Keratinocyte (primary cell): ENCODE results near the gene NCF2. TPM values are rescaled to one million over a fixed set of nuclear protein-coding genes. Genes with fewer than 3 reads are reported as not detected.

Experiments
- DNase-seq: peaks from one replicate; pipeline ENCODE4 v3.0.0-alpha.2; 2011; ENCODE audit warnings: low read depth, missing footprints, low spot score
- FAIRE-seq: peaks from 2 replicates; lab custom pipeline; 2011; peaks lifted over from hg19 to GRCh38; lab: Jason Lieb, UNC
- H2AFZ ChIP-seq: 2 replicates; pipeline ENCODE4 v1.6.0; 2012; ENCODE audit warnings: low read length, control low read depth, inconsistent platforms; ENCODE audit not compliant: control insufficient read depth
- H3K27ac ChIP-seq: 2 replicates; pipeline ENCODE4 v1.5.1; 2011; ENCODE audit warnings: low read length; ENCODE audit not compliant: control insufficient read depth, insufficient read depth
- H3K27me3 ChIP-seq: 3 replicates; pipeline ENCODE4 v1.6.0; 2011; ENCODE audit warnings: low read length; ENCODE audit not compliant: control insufficient read depth, insufficient read depth; ENCODE audit errors: extremely low read depth
- H3K36me3 ChIP-seq, 2 experiments: 2 replicates in 1 of 2; 3 replicates in 1 of 2; pipeline ENCODE4 v1.5.1; 2011; ENCODE audit warnings: low read length in 2 of 2, mild to moderate bottlenecking in 1 of 2; ENCODE audit not compliant: control insufficient read depth in 2 of 2, insufficient read depth in 2 of 2; ENCODE audit errors: extremely low read depth in 1 of 2
- H3K4me1 ChIP-seq: 3 replicates; pipeline ENCODE4 v1.5.1; 2011; ENCODE audit warnings: low read length; ENCODE audit not compliant: control insufficient read depth, insufficient read depth; ENCODE audit errors: extremely low read depth
- H3K4me2 ChIP-seq: 3 replicates; pipeline ENCODE4 v1.6.0; 2011; ENCODE audit warnings: low read depth, low read length; ENCODE audit not compliant: control insufficient read depth, insufficient read depth; ENCODE audit errors: extremely low read depth
- H3K4me3 ChIP-seq, 3 experiments: fragments of 200-600 bp in 1 of 3; sonication (generic) in 1 of 3; 2 replicates in 2 of 3; 3 replicates in 1 of 3; pipeline ENCODE4 v1.5.1; 2011 to 2016; ENCODE audit warnings: low read length in 3 of 3, mild to moderate bottlenecking in 3 of 3, control low read depth in 2 of 3, inconsistent platforms in 1 of 3, low read depth in 1 of 3, mixed read lengths in 1 of 3, mixed run types in 1 of 3, moderate library complexity in 1 of 3; ENCODE audit not compliant: control insufficient read depth in 2 of 3, insufficient read depth in 2 of 3; ENCODE audit errors: extremely low read depth in 1 of 3
- H3K79me2 ChIP-seq: 2 replicates; pipeline ENCODE4 v1.6.0; 2012; ENCODE audit warnings: low read length; ENCODE audit not compliant: control insufficient read depth, insufficient read depth
- H3K9ac ChIP-seq: 3 replicates; pipeline ENCODE4 v1.6.0; 2011; ENCODE audit warnings: low read length; ENCODE audit not compliant: control insufficient read depth, insufficient read depth; ENCODE audit errors: extremely low read depth
- H3K9me1 ChIP-seq: 3 replicates; pipeline ENCODE4 v1.6.0; 2011; ENCODE audit warnings: low read length; ENCODE audit not compliant: control insufficient read depth, insufficient read depth; ENCODE audit errors: extremely low read depth
- H3K9me3 ChIP-seq: 2 replicates; pipeline ENCODE4 v1.5.1; 2012; ENCODE audit warnings: low read depth, low read length; ENCODE audit not compliant: control insufficient read depth
- H4K20me1 ChIP-seq: 3 replicates; pipeline ENCODE4 v1.6.0; 2011; ENCODE audit warnings: low read length; ENCODE audit not compliant: control insufficient read depth, insufficient read depth; ENCODE audit errors: extremely low read depth
- EZH2 ChIP-seq: IDR thresholded peaks from one replicate; pipeline ENCODE4 v1.6.1; 2012; ENCODE audit warnings: inconsistent platforms, mild to moderate bottlenecking, low read length, moderate library complexity
- dilution Hi-C: fragments of 300-500 bp; cut with MboI; formaldehyde crosslinking; loops from one replicate; pipeline ENCODE4 v1.7.0; 2020; ENCODE audit warnings: low sequenced_read_pairs; ENCODE audit not compliant: extremely low pct_ligation_motif_present
- polyA plus RNA-seq, 5 experiments: library from polyadenylated mRNA; depleted of rRNA in 3 of 5; stranded (reverse) in 3 of 5; stranded (forward) in 1 of 5; unstranded in 1 of 5; fragments of >200 nt; gene quantifications; 1 replicate in 1 of 5; 2 replicates in 3 of 5; 3 replicates in 1 of 5; pipeline versions ENCODE4 v1.2.1 to v1.2.3, GENCODE V29; 2011 to 2012; ENCODE audit warnings: missing spikeins in 2 of 5, low read depth in 1 of 5, low replicate concordance in 1 of 5
- TF ChIP-seq, protein P1 (sequence below), 3 experiments: IDR thresholded peaks in 1 of 3; conservative IDR thresholded peaks in 1 of 3; optimal IDR thresholded peaks in 1 of 3; 2 replicates in 2 of 3; 3 replicates in 1 of 3; pipeline versions ENCODE3 to v1.5.1; 2011; ENCODE audit warnings: low read length in 3 of 3, mild to moderate bottlenecking in 3 of 3, moderate library complexity in 2 of 3, control low read depth in 1 of 3, inconsistent platforms in 1 of 3; ENCODE audit not compliant: insufficient read depth in 2 of 3; ENCODE audit errors: extremely low read depth in 1 of 3

The NCF2 gene
- polyA plus RNA-seq, 1 donor (not counting 4 experiments of a cell fraction or from before 2014, with no cell fraction given) = 9.2 TPM

DNA sequence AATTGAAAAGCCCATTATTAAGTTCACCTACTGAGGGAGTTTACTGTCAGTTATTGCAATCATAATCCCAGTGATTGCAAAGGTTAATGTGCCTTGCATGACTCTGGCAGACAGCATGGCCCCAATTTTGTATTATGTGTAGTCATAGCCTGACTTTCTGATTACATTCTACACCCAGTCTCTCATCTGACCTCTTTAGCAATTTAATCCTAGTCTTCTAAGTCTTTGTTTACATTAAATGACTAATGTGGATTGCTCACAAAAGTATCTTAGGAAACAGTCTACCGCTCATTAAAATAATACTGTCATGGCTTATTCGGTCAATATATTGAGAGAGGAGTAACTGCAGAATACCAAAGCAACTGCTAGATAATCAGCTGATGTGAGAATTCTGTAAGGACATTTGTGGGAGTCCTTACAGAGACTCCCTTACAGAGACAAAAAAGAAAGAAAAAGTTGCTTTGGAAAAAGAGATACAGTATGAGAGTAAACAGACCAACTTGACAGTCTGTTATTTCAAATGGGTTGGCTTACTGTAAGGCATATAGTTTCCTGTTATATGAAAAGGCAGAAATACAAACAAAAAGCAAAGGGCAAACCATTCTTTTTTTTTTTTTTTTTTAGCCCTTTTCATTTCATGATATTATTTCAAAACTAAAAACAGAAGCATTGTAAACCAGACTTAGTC, 75.1 kb downstream of the NCF2 start:
- Histone ChIP-seq H4K20me1 (no peaks in the 10 kb centered on the region), H3K27ac (peak overlapping the region; percentile 33)

GRCh38 chr1:183514235-183514634, 76.0 kb downstream of the NCF2 start:
- dilution Hi-C loops = no loop called here
- no peaks in the 10 kb centered on the region for H3K27me3 ChIP-seq
- H3K9ac ChIP-seq = no peak overlapping the region
- H3K9me1 ChIP-seq = no peaks in the 10 kb centered on the region
- no peak overlapping the region for H3K4me2 ChIP-seq
- H3K9me3 ChIP-seq = no peaks in the 10 kb centered on the region
- no peak for FAIRE-seq
- no peak for TF ChIP-seq EZH2
- TF ChIP-seq, protein P1, sequence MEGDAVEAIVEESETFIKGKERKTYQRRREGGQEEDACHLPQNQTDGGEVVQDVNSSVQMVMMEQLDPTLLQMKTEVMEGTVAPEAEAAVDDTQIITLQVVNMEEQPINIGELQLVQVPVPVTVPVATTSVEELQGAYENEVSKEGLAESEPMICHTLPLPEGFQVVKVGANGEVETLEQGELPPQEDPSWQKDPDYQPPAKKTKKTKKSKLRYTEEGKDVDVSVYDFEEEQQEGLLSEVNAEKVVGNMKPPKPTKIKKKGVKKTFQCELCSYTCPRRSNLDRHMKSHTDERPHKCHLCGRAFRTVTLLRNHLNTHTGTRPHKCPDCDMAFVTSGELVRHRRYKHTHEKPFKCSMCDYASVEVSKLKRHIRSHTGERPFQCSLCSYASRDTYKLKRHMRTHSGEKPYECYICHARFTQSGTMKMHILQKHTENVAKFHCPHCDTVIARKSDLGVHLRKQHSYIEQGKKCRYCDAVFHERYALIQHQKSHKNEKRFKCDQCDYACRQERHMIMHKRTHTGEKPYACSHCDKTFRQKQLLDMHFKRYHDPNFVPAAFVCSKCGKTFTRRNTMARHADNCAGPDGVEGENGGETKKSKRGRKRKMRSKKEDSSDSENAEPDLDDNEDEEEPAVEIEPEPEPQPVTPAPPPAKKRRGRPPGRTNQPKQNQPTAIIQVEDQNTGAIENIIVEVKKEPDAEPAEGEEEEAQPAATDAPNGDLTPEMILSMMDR (optimal IDR thresholded peaks at IDR 0.05 in 1 of 3, IDR thresholded peaks at IDR 0.05 in 1 of 3, conservative IDR thresholded peaks at IDR 0.05 in 1 of 3; ENCODE audit: extremely low read depth in 1 of 3, insufficient read depth in 2 of 3, low read length in 3 of 3) = no peak
- H3K79me2 ChIP-seq = peaks cover 28% of the 10 kb centered on the region
- peaks cover 0 to 3% of the 10 kb centered on the region in 2 experiments for H3K36me3 ChIP-seq
- no peaks in the 10 kb centered on the region for H4K20me1 ChIP-seq
- DNase-seq = no peak
- H3K27ac ChIP-seq = peak overlapping the region; percentile 33
- no peak overlapping the region for H3K4me3 ChIP-seq
- no peak overlapping the region for H2AFZ ChIP-seq
- H3K4me1 ChIP-seq = peaks cover 20% of the 10 kb centered on the region

More for the DNA sequence above, 75.1 kb downstream of the NCF2 start:
- no peaks in the 10 kb centered on the region for H3K9me3 ChIP-seq
- no peak overlapping the region for H2AFZ ChIP-seq
- no peak for DNase-seq
- no peak for TF ChIP-seq EZH2
- TF ChIP-seq, protein P1 (optimal IDR thresholded peaks at IDR 0.05 in 1 of 3, IDR thresholded peaks at IDR 0.05 in 1 of 3, conservative IDR thresholded peaks at IDR 0.05 in 1 of 3; ENCODE audit: extremely low read depth in 1 of 3, insufficient read depth in 2 of 3, low read length in 3 of 3) = no peak
- peaks cover 23% of the 10 kb centered on the region for H3K79me2 ChIP-seq
- no peak overlapping the region for H3K4me3 ChIP-seq
- FAIRE-seq = no peak
- H3K4me2 ChIP-seq = no peak overlapping the region
- no peaks in the 10 kb centered on the region for H3K9me1 ChIP-seq
- peaks cover 0 to 3% of the 10 kb centered on the region in 2 experiments for H3K36me3 ChIP-seq
- peaks cover 20% of the 10 kb centered on the region for H3K4me1 ChIP-seq
- H3K9ac ChIP-seq = no peak overlapping the region
- no peaks in the 10 kb centered on the region for H3K27me3 ChIP-seq
- dilution Hi-C loops = no loop called here
